ENCODE results near the gene ACVR1.

The ACVR1 gene

GRCh38 chr2:157751462-157752058 lies 124.6 kb downstream of the ACVR1 start:
- peak; percentile 47 for DNase-seq
- no peaks in the 10 kb centered on the region; the same call in 1 of the 2 replicates for H3K36me3 ChIP-seq
- H3K4me3 ChIP-seq (ENCODE audit: low read depth, low read length), result no peak overlapping the region
- no peaks in the 10 kb centered on the region for H3K27me3 ChIP-seq (ENCODE audit: insufficient read depth, low read depth, severe bottlenecking)
- no peak overlapping the region for H3K27ac ChIP-seq
- peak; percentile 64 for TF ChIP-seq CTCF (IDR thresholded peaks at IDR 0.05; ENCODE audit: low read depth, low read length)
- no peaks in the 10 kb centered on the region for H3K9me3 ChIP-seq (ENCODE audit: severe bottlenecking)

GRCh38 chr2:157749684-157750083 lies 126.4 kb downstream of the ACVR1 start:
- Histone ChIP-seq H3K36me3 (no peaks in the 10 kb centered on the region), H3K27ac (no peak overlapping the region), H3K4me3 (ENCODE audit: low read depth, low read length) (no peak overlapping the region), H3K9me3 (ENCODE audit: severe bottlenecking) (no peaks in the 10 kb centered on the region), H3K27me3 (ENCODE audit: insufficient read depth, low read depth, severe bottlenecking) (no peaks in the 10 kb centered on the region)
- TF ChIP-seq CTCF (IDR thresholded peaks at IDR 0.05; ENCODE audit: low read depth, low read length), result no peak
- no peak for DNase-seq

GRCh38 chr2:157748371-157749142 lies 127.6 kb downstream of the ACVR1 start:
- no peaks in the 10 kb centered on the region for H3K36me3 ChIP-seq
- no peak overlapping the region for H3K4me3 ChIP-seq (ENCODE audit: low read depth, low read length)
- DNase-seq, result no peak
- H3K27me3 ChIP-seq (ENCODE audit: insufficient read depth, low read depth, severe bottlenecking), result no peaks in the 10 kb centered on the region
- TF ChIP-seq CTCF (IDR thresholded peaks at IDR 0.05; ENCODE audit: low read depth, low read length), result no peak
- H3K9me3 ChIP-seq (ENCODE audit: severe bottlenecking), result no peaks in the 10 kb centered on the region
- H3K27ac ChIP-seq, result no peak overlapping the region

- Histone ChIP-seq H3K27me3 (ENCODE audit: insufficient read depth, low read depth, severe bottlenecking) (no peaks in the 10 kb centered on the region), H3K4me3 (ENCODE audit: low read depth, low read length) (no peak overlapping the region), H3K9me3 (ENCODE audit: severe bottlenecking) (no peaks in the 10 kb centered on the region), H3K36me3 (no peaks in the 10 kb centered on the region), H3K27ac (no peak overlapping the region)
- DNase-seq, result no peak
- TF ChIP-seq CTCF (IDR thresholded peaks at IDR 0.05; ENCODE audit: low read depth, low read length), result no peak
Measured at GRCh38 chr2:157747695-157748370, 128.3 kb downstream of the ACVR1 start.

- Histone ChIP-seq H3K36me3 (no peaks in the 10 kb centered on the region), H3K27me3 (ENCODE audit: insufficient read depth, low read depth, severe bottlenecking) (no peaks in the 10 kb centered on the region), H3K27ac (no peak overlapping the region), H3K9me3 (ENCODE audit: severe bottlenecking) (no peaks in the 10 kb centered on the region), H3K4me3 (ENCODE audit: low read depth, low read length) (no peak overlapping the region)
- no peak for TF ChIP-seq CTCF (IDR thresholded peaks at IDR 0.05; ENCODE audit: low read depth, low read length)
- no peak for DNase-seq
Measured at GRCh38 chr2:157747280-157747679, 128.8 kb downstream of the ACVR1 start.
